GM18520 (cell line): ENCODE results near the gene TLCD3A.

ENCODE experiments used
- ATAC-seq: cut with Tn5 transposase; IDR thresholded peaks from one replicate; pipeline ENCODE4 v1.9.1; 2021; ENCODE audit not compliant: unreplicated experiment

Gene TLCD3A

DNA sequence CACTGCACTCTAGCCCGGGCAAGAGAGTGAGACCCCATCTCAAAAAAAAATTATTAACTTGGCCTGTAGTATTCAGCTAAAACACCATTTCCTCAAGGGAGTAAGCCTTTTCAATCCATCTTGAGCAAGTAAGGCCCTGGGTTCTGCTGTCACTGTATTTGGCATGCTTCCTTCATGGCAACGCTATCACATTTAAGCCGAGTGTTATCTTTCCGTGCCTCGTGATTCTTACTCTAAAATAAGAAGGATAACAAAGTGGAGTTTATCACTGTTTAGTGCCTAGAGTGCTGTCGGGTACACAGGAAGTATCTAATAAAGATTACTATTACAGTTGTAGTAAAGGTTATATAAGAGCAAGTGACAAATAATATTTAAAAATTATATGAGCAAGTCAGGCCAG is 26.5 kb upstream of the TLCD3A start:
- ATAC-seq: no peak

- ATAC-seq: no peak
These were observed 24.3 kb upstream of the TLCD3A start for GRCh38 chr17:708132-708531.

DNA sequence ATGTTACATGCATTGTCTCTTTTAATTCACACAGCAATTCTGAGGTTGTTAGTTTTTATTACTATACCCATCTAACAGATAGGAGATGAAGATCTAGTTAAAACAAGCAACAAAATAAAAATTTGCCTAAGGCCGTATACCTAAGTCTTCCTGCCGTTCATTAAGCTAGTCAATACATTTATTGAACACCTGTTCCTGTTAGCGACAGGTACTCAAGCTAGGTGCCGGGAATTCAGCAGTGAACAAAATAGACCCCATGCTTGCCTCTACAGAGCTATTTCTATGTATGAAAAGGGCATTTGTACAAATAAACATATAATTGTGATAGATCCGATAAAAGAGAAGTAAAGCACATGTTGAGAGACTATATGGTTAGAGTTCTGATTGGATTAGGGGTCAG is 14.3 kb upstream of the TLCD3A start:
- no peak for ATAC-seq

DNA sequence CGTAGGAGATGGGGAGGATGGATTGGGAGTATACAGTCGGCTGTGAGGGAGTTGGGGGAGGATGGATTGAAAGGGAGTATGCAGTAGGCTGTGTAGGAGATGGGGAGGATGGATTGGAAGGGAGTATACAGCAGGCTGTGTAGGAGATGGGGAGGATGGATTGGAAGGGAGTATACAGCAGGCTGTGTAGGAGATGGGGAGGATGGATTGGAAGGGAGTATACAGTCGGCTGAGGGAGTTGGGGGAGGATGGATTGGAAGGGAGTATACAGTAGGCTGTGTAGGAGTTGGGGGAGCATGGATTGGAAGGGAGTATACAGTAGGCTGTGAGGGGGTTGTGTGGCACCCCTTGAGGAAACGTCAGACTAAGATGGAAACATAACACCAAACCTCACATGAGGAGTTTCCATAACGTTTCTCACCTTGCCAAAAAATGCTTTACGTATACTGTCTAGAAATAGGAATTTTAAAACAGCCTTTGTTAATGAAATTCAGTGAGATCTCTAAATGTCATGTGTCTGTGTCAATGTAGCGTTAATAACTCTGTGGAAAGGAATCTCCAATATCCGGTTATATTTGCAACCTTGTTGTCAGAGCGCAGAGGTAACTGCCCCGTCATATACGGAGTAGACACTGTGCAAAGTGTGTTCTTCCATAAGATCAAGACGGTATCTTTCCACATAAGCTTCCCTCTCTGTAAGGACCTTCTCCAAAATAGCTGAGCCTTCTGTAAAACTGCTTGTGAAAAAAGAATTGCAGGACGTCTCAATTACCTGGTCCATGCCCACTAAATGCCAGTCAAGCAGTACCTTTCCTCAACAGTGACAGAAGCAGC is 11.5 kb upstream of the TLCD3A start:
- no peak for ATAC-seq

DNA sequence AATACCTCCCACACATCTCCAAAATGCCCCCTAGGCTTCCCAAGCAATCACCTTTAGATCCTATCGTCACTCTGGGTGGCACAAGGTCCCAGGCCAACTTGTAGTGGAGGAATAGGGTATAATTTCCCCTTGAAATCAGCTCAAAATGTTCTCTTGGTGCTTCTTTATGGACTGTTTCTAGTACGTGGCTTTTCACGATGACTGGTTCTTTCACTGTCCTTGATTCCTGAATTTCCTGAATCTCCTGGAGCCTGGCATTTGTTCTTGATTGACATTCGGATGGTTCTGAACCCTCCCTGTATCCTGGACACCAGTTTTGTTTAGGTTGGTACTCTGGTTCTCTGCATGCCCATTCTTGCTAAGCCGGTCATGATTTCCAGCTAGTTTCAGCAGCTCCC is 10.9 kb upstream of the TLCD3A start:
- no peak for ATAC-seq

DNA sequence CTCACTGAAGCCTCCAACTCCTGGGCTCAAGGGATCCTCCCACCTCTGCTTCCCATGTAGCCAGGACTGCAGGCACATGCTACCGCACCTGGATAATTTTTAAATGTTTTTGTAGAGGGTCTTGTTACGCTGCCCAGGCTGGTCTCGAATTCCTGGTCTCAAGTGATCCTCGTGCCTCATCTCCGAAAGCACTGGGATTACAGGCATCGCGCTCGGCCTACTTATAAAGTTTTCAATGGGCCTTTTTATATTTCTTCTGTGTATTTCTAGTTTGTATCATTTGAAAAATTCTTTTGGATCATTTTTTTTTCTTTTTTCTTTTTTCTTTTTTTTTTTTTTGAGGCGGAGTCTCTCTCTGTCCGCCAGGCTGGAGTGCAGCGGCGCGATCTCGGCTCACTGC is 7.3 kb upstream of the TLCD3A start:
- no peak for ATAC-seq

GRCh38 chr17:725746-726145 is 6.7 kb upstream of the TLCD3A start:
- no peak for ATAC-seq

- ATAC-seq: no peak
These were observed 6.0 kb upstream of the TLCD3A start for GRCh38 chr17:726271-726919.

- ATAC-seq: no peak
These were observed 3.5 kb upstream of the TLCD3A start for GRCh38 chr17:728911-729310.

GRCh38 chr17:731644-732066 is 741 bp upstream of the TLCD3A start:
- no peak for ATAC-seq

DNA sequence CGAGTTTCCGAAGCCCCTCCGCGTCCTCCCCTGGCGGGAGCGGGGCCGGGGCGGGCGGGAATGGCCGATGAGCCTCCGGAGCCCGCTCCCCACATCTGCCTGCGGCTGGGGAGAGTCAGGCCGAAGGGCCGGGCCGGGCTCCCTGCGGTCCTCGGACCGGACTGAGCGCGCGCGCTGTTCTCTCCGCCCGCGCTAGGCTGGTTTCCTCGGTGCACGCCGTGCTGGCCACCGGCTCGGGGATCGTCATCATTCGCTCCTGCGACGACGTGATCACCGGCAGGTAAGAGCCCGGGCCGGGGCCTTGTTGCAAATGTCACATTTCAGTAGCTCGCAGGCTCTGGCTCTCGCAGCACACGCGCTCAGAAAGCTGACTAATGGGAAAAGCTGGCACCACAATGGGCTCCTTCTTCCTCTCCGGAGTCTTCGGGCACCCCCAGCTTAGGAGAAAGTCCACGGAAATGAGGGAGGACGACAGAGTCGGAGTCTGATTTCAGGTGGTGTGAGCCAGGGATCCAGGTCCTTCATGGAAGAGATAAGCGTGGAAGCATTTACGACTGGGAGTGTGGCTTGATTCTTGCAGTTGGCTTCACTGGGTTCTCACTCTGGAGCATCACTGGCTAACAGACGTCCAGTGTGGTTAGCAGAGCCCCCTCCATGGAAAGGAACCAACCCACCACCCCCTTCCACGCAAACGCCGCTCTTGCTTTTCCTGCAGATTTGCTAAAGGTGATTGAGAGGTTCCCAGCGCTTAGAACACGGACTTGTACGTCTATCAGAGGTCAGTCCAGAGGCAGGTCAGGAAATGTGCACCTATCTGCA is 715 bp downstream of the TLCD3A start:
- ATAC-seq: no peak

- ATAC-seq: no peak
These were observed 1.3 kb downstream of the TLCD3A start for GRCh38 chr17:733743-734142.

GRCh38 chr17:737561-738113 is 5.2 kb downstream of the TLCD3A start:
- no peak for ATAC-seq

- peak; percentile 73 for ATAC-seq
These were observed 8.0 kb downstream of the TLCD3A start for GRCh38 chr17:740240-741017.

DNA sequence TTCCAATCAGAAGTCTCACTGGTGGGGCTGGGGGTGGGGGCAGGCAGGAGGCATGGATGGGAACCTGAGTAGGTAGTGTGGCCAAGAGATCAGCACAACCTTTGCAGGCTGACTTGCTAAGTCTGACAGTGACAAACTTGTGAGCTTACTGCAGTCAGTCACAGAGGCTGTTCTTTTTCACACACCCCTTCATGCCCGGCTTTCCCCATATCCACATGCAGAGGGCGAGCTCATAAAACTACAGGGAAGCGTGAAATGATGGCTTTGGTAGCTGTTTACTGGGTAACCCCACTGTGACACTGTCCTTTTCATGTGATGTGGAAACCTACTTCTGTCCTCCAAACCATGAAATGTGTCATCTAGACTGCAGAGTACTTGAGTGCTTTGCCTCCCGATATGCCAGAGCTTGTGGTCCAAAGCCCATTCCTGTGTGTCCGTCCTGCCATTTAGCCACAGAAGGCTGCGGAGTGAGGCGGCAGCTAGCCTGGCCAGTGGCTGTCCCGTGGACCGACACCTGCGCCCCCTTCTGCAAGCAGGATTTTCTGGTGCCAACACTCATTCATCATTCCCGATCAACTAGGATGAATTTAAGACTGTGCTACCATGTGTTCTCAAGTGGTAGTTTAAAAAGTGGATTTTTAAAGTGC is 9.9 kb downstream of the TLCD3A start:
- ATAC-seq: no peak

DNA sequence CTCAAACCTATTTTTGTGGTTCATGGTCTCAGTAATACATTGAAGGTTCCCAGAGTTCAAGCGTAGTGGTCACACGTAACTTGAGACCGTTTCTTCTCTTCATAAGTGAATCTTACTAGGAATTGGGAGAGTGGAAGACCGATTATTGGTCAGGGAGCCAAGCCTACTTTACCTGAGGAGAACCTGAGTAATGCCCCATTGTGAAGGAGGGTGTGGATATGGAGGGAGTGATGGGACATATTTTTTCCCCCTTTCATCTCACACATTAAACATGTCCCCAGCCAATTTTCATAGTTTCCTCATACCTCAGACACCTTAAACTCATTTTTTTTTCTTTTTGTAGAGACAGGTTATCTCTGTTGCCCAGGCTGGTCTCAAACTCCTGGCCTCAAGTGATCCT is 10.7 kb downstream of the TLCD3A start:
- ATAC-seq: no peak

- ATAC-seq: no peak
These were observed 12.5 kb downstream of the TLCD3A start for GRCh38 chr17:744937-745336.

GRCh38 chr17:745406-745805 is 13.0 kb downstream of the TLCD3A start:
- ATAC-seq: no peak

DNA sequence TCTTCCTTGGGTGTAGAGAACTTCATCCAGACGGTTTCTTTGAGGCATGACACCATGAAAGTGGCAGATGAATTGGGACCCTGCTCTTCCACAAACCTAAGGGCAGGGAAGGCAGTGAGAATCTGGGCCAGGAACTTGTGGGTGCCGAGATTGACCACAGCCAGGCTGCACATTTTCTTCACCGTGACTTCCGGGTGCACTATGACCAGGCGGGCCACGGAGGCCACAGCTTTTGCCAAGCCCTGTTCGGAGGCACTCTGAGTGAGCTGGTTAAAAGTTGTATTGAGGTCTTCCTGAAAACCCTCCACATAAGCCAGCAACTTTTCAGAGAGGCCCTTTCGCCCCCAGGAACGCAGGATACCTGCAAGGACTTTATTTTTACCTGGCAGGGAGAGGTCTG is 13.8 kb downstream of the TLCD3A start:
- no peak for ATAC-seq
